ENCODE data around the gene FARS2.

The FARS2 gene

DNA sequence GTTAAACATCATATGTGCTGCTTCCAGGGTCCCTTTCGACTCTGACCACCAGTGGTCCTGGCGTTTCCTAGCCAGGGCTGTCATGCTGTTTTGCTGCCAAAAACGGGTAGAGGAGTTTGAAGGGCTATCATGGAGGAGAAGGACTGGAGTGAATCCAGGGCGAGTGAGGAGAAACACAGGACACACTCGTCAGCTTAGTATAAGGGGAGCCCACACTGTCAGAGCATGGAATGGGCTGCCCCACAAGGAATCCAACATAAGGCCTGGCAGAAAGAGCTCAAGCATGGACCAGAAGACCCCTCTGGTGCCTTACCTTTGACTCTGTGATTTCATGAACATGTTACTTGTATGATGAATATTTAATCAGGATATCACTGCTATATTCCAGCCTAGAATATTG lies 498.3 kb downstream of the FARS2 start:
- H3K27ac ChIP-seq (ENCODE audit: low read depth, low read length), result no peak overlapping the region
- peaks cover 3% of the 10 kb centered on the region for H3K9me3 ChIP-seq (ENCODE audit: control insufficient read depth, insufficient read depth, low read length)

DNA sequence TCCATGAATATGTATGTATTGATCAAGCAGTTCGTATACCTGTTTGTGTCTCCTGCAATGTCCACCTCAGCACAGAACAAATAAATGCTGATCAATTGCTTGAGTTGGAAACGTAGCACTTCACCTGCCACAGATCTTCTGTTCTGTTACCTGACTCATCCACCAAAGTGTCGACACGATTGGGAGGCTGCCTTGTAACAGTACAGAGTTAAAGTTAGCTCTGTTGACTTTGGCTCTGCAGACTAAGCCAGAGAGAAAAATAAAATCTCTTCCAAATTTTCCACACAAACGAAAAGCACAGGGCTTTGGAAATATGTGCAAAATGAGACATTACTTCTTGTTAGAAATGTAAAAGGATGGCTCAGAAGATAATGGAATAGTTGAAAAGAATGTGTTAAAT lies 500.1 kb downstream of the FARS2 start:
- no peaks in the 10 kb centered on the region for H3K4me1 ChIP-seq (ENCODE audit: control insufficient read depth, insufficient read depth, low read length)
- H3K27me3 ChIP-seq (ENCODE audit: control insufficient read depth, insufficient read depth, low read length), result no peaks in the 10 kb centered on the region
- no peaks in the 10 kb centered on the region for H3K36me3 ChIP-seq (ENCODE audit: control insufficient read depth, insufficient read depth, low read length)
- H3K27ac ChIP-seq (ENCODE audit: low read depth, low read length), result no peak overlapping the region
- H3K9me3 ChIP-seq (ENCODE audit: control insufficient read depth, insufficient read depth, low read length), result no peaks in the 10 kb centered on the region
- no peak overlapping the region for H3K4me3 ChIP-seq (ENCODE audit: low read depth, low read length)
- H3K9ac ChIP-seq (ENCODE audit: low read depth, low read length), result no peak overlapping the region

More for the DNA sequence above, 498.3 kb downstream of the FARS2 start:
- no peaks in the 10 kb centered on the region for H3K4me1 ChIP-seq (ENCODE audit: control insufficient read depth, insufficient read depth, low read length)
- no peak overlapping the region for H3K4me3 ChIP-seq (ENCODE audit: low read depth, low read length)
- H3K27me3 ChIP-seq (ENCODE audit: control insufficient read depth, insufficient read depth, low read length), result no peaks in the 10 kb centered on the region
- no peaks in the 10 kb centered on the region for H3K36me3 ChIP-seq (ENCODE audit: control insufficient read depth, insufficient read depth, low read length)
- H3K9ac ChIP-seq (ENCODE audit: low read depth, low read length), result no peak overlapping the region

DNA sequence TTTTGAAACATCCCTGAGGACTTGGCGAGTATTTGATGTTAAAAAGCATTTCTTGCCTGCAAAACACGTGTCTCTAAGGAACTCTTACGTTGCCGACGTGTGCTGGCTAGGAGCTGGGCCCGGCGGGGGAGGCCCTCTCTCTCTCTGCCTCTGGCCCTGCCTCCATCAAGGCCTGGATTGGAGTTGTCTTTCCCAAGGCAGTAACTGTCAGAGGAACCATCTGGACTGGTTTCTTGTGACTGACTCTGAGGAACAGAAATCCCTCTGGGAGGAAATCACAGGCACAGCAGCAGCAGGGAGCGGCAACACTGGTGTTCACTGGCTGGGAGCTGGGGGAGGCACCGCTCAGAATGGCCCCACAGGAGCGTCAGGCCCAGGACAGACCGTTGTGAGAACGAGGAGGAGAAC lies 501.3 kb downstream of the FARS2 start:
- Histone ChIP-seq H3K27me3 (ENCODE audit: control insufficient read depth, insufficient read depth, low read length) (no peaks in the 10 kb centered on the region), H3K4me3 (ENCODE audit: low read depth, low read length) (no peak overlapping the region), H3K9ac (ENCODE audit: low read depth, low read length) (no peak overlapping the region), H3K9me3 (ENCODE audit: control insufficient read depth, insufficient read depth, low read length) (no peaks in the 10 kb centered on the region), H3K36me3 (ENCODE audit: control insufficient read depth, insufficient read depth, low read length) (no peaks in the 10 kb centered on the region), H3K27ac (ENCODE audit: low read depth, low read length) (no peak overlapping the region), H3K4me1 (ENCODE audit: control insufficient read depth, insufficient read depth, low read length) (no peaks in the 10 kb centered on the region)

DNA sequence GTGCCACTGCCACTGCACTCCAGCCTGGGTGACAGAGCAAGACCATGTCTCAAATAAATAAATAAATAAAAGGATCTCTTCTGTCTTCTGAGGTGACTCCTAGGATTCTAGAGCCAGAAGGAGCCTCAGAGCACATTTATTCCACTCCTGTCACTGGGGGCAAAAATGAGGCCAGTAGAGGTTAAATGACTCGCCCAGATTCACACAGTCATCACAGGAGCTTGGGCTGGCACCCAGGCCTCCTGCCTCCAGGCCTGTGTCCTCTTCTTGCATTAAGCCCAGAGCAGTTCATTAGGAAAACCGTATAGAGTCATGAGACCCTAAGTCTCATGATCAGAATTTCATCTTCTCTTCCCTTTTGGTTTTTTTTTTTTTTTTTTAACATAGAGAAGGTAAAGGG lies 502.1 kb downstream of the FARS2 start:
- 0 out of 2 replicates have a peak, but pooled peaks cover 3% of the 10 kb centered on the region for H3K9me3 ChIP-seq (ENCODE audit: control insufficient read depth, insufficient read depth, low read length)
- no peaks in the 10 kb centered on the region for H3K36me3 ChIP-seq (ENCODE audit: control insufficient read depth, insufficient read depth, low read length)
- no peak overlapping the region for H3K9ac ChIP-seq (ENCODE audit: low read depth, low read length)
- no peak overlapping the region for H3K4me3 ChIP-seq (ENCODE audit: low read depth, low read length)
- H3K27me3 ChIP-seq (ENCODE audit: control insufficient read depth, insufficient read depth, low read length), result no peaks in the 10 kb centered on the region
- no peaks in the 10 kb centered on the region for H3K4me1 ChIP-seq (ENCODE audit: control insufficient read depth, insufficient read depth, low read length)
- no peak overlapping the region for H3K27ac ChIP-seq (ENCODE audit: low read depth, low read length)

DNA sequence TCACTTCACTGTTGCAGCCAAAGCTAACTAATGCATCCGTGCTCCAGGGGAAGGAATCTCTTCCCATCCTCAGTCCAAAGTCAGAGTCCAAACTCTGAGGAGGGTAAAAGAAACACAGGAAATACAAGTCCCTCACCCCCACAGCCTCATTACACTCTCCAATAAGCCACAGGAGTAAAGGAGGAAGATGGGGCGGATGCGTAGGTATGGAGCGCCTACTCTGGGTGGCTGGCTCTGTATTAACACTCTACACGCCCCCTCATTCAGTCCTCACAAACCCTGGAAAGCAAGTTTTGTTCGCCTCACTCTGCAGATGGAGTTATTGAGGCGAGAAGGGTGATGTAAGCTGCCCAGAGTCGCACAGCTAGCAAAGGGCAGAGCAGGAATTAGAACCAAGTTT lies 502.6 kb downstream of the FARS2 start:
- Histone ChIP-seq H3K9me3 (ENCODE audit: control insufficient read depth, insufficient read depth, low read length) (0 out of 2 replicates have a peak, but pooled peaks cover 3% of the 10 kb centered on the region), H3K9ac (ENCODE audit: low read depth, low read length) (no peak overlapping the region), H3K36me3 (ENCODE audit: control insufficient read depth, insufficient read depth, low read length) (no peaks in the 10 kb centered on the region), H3K4me1 (ENCODE audit: control insufficient read depth, insufficient read depth, low read length) (no peaks in the 10 kb centered on the region), H3K27ac (ENCODE audit: low read depth, low read length) (no peak overlapping the region), H3K4me3 (ENCODE audit: low read depth, low read length) (no peak overlapping the region), H3K27me3 (ENCODE audit: control insufficient read depth, insufficient read depth, low read length) (no peaks in the 10 kb centered on the region)

DNA sequence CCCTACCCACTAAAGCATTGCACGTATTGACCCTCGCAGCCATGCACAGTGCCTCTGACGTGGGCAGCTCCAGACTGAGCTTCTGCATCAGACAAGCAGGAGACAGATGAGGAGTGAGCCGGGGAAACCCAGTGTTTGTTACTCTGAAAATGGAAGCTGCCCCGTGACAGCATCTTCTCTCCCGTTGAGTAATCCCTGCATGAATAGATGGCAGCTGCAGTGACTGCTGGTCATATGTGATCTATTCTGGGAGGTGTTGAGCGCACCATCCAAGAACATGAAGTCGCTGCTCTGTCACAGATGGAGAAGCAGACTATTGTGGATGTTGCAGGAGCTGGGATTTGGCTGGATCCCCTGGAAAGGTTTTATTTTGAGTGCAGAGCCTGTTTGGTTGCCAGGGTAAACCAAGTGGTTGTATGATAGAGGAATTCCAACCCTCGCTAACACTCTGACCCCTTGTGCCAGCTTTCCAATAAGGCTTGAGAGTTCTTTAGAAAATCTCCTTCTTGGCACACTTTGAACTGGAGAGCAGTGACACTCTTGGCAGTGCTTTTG lies 503.2 kb downstream of the FARS2 start:
- Histone ChIP-seq H3K27ac (ENCODE audit: low read depth, low read length) (no peak overlapping the region), H3K36me3 (ENCODE audit: control insufficient read depth, insufficient read depth, low read length) (no peaks in the 10 kb centered on the region), H3K9ac (ENCODE audit: low read depth, low read length) (no peak overlapping the region), H3K4me1 (ENCODE audit: control insufficient read depth, insufficient read depth, low read length) (no peaks in the 10 kb centered on the region), H3K4me3 (ENCODE audit: low read depth, low read length) (no peak overlapping the region), H3K9me3 (ENCODE audit: control insufficient read depth, insufficient read depth, low read length) (0 out of 2 replicates have a peak, but pooled peaks cover 3% of the 10 kb centered on the region), H3K27me3 (ENCODE audit: control insufficient read depth, insufficient read depth, low read length) (no peaks in the 10 kb centered on the region)

DNA sequence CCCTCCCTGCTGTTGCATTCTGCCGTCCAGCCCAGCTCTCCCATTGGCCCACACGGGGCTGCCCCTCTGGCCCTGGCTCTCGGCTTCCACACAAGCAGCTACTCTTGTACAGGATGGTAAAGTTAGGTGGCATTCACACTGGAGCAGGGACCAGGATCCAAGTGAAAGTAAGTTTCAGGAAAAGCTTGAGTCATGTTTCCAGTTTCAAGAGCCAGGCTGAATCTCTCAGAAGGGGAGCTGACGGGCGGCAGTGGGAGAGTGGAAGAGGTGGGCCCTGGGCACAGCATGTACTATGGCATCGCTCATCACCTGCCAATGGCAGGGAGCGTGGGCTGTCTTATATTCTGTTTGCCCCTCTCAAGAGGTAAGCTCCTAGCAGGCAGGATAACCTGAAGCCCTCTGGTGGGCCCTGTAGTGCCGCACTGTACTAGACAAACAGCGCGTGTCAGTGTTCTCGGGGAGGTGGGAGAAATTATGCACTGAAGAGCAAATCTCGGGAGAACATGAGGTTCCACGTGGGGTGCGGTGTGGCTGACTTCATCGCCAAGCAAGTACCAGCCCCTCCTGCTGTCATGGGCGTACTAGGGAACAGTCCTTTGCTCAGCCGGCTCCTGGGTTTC lies 503.9 kb downstream of the FARS2 start:
- H3K4me1 ChIP-seq (ENCODE audit: control insufficient read depth, insufficient read depth, low read length), result no peaks in the 10 kb centered on the region
- H3K27ac ChIP-seq (ENCODE audit: low read depth, low read length), result no peak overlapping the region
- H3K9me3 ChIP-seq (ENCODE audit: control insufficient read depth, insufficient read depth, low read length), result 0 out of 2 replicates have a peak, but pooled peaks cover 3% of the 10 kb centered on the region
- H3K36me3 ChIP-seq (ENCODE audit: control insufficient read depth, insufficient read depth, low read length), result no peaks in the 10 kb centered on the region
- no peak overlapping the region for H3K4me3 ChIP-seq (ENCODE audit: low read depth, low read length)
- no peak overlapping the region for H3K9ac ChIP-seq (ENCODE audit: low read depth, low read length)
- no peaks in the 10 kb centered on the region for H3K27me3 ChIP-seq (ENCODE audit: control insufficient read depth, insufficient read depth, low read length)

DNA sequence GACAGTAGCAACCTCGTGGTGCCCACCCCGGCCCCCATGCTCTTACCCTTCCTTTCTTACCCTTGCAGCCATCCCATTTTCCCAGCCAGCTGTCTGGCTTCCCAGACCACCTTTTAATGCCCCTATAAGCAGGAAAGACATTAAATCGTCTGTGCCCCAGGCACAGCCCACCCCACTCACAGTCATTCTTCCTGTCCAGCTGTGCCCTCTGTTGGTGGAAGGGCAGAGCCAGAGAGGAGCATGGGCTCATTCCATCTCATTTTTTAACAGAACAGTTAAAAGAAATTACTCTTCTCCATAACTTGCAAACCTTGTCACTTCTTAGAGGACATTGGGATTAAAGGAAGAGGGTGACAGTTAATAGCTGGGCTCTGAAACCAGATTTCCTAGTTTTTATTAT lies 504.9 kb downstream of the FARS2 start:
- Histone ChIP-seq H3K4me3 (ENCODE audit: low read depth, low read length) (no peak overlapping the region), H3K9me3 (ENCODE audit: control insufficient read depth, insufficient read depth, low read length) (0 out of 2 replicates have a peak, but pooled peaks cover 3% of the 10 kb centered on the region), H3K9ac (ENCODE audit: low read depth, low read length) (no peak overlapping the region), H3K27ac (ENCODE audit: low read depth, low read length) (no peak overlapping the region), H3K27me3 (ENCODE audit: control insufficient read depth, insufficient read depth, low read length) (no peaks in the 10 kb centered on the region), H3K36me3 (ENCODE audit: control insufficient read depth, insufficient read depth, low read length) (no peaks in the 10 kb centered on the region), H3K4me1 (ENCODE audit: control insufficient read depth, insufficient read depth, low read length) (no peaks in the 10 kb centered on the region)

DNA sequence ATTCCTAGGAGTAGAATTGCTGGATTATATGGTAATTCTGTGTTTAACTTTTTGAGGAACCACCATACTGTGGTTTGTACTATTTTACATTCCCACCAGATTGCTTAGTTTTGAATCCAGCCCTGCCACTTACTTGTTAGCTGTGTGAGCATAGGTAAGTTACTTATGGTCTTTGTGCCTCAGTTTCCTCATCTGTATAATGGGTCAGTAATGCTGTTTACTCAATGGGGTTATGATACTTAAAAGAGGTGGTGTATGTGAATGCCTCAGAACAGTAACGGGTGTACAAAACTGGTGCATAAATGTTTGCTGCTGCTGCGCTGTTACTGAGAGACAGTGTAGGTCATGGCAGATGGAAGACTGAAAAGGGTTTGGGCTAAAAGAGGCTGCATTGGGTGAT lies 506.2 kb downstream of the FARS2 start:
- no peaks in the 10 kb centered on the region for H3K36me3 ChIP-seq (ENCODE audit: control insufficient read depth, insufficient read depth, low read length)
- H3K27me3 ChIP-seq (ENCODE audit: control insufficient read depth, insufficient read depth, low read length), result no peaks in the 10 kb centered on the region
- H3K9me3 ChIP-seq (ENCODE audit: control insufficient read depth, insufficient read depth, low read length), result 0 out of 2 replicates have a peak, but pooled peaks cover 3% of the 10 kb centered on the region
- H3K4me3 ChIP-seq (ENCODE audit: low read depth, low read length), result no peak overlapping the region
- no peak overlapping the region for H3K27ac ChIP-seq (ENCODE audit: low read depth, low read length)
- no peaks in the 10 kb centered on the region for H3K4me1 ChIP-seq (ENCODE audit: control insufficient read depth, insufficient read depth, low read length)
- no peak overlapping the region for H3K9ac ChIP-seq (ENCODE audit: low read depth, low read length)

DNA sequence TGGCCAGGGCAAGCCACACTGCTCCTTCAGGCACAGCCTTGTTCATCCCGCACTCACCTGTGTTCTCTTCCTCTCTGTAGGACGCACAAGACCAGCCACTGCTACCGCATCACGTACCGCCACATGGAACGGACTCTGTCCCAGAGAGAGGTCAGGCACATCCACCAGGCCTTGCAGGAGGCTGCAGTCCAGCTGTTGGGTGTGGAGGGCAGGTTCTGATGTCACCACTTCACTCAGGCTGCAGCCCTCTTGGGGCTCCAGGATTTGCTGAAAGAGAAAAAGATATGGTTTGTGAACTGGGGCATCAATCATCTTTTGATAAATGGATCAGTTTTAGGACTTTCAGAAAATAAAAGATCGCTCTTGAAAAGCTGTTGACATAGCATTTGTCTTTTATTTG lies 509.9 kb downstream of the FARS2 start:
- H3K4me1 ChIP-seq (ENCODE audit: control insufficient read depth, insufficient read depth, low read length), result no peaks in the 10 kb centered on the region
- no peak overlapping the region for H3K9ac ChIP-seq (ENCODE audit: low read depth, low read length)
- no peaks in the 10 kb centered on the region for H3K27me3 ChIP-seq (ENCODE audit: control insufficient read depth, insufficient read depth, low read length)
- H3K4me3 ChIP-seq (ENCODE audit: low read depth, low read length), result no peak overlapping the region
- no peak overlapping the region for H3K27ac ChIP-seq (ENCODE audit: low read depth, low read length)
- H3K36me3 ChIP-seq (ENCODE audit: control insufficient read depth, insufficient read depth, low read length), result no peaks in the 10 kb centered on the region
- H3K9me3 ChIP-seq (ENCODE audit: control insufficient read depth, insufficient read depth, low read length), result 0 out of 2 replicates have a peak, but pooled peaks cover 3% of the 10 kb centered on the region

DNA sequence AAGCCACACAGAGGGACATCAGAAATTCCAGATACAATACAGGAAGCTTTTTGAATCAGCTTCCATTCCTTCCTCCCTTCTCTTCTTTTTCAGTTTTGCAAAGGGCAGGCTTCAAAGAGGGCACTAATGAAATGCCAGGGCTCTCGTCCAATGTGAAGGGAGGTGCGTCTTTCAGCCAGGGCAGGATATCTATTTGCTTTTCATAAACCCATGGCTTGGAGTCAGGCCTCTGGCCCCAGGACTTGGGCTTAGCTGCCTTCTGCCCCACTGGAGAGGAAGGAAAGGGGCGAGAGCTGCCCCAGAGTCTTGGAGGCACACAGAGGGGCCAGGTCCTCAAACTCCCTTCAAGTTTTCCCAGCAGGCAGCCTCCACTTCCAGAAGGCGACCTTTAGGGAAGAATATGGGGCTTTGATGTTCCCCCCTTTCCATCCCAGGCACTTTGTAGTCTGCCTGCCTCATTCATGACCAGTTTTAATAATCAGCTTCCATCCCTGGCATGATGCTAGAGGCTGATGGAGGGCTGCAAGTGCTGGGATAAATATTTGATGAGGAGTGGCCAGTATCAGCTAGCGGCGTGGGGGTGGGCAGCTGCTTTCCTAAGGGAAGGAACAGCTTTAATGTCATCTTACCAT lies 510.6 kb downstream of the FARS2 start:
- Histone ChIP-seq H3K36me3 (ENCODE audit: control insufficient read depth, insufficient read depth, low read length) (no peaks in the 10 kb centered on the region), H3K9ac (ENCODE audit: low read depth, low read length) (no peak overlapping the region), H3K4me3 (ENCODE audit: low read depth, low read length) (no peak overlapping the region), H3K4me1 (ENCODE audit: control insufficient read depth, insufficient read depth, low read length) (no peaks in the 10 kb centered on the region), H3K9me3 (ENCODE audit: control insufficient read depth, insufficient read depth, low read length) (0 out of 2 replicates have a peak, but pooled peaks cover 3% of the 10 kb centered on the region), H3K27ac (ENCODE audit: low read depth, low read length) (no peak overlapping the region), H3K27me3 (ENCODE audit: control insufficient read depth, insufficient read depth, low read length) (no peaks in the 10 kb centered on the region)
